HUES64 (cell line): ENCODE results near the gene NFASC.

Source experiments
- H3K27ac ChIP-seq: 2 replicates; pipeline ENCODE4 v1.7.0; 2013; ENCODE audit warnings: low read depth, low read length, inconsistent platforms
- H3K27me3 ChIP-seq: 2 replicates; pipeline ENCODE4 v1.6.1; 2013; ENCODE audit warnings: mild to moderate bottlenecking, low read length; ENCODE audit not compliant: insufficient read depth
- H3K36me3 ChIP-seq: 2 replicates; pipeline ENCODE4 v1.6.1; 2013; ENCODE audit warnings: mild to moderate bottlenecking, low read length; ENCODE audit not compliant: insufficient read depth
- H3K4me1 ChIP-seq: 2 replicates; pipeline ENCODE4 v1.6.1; 2013; ENCODE audit warnings: mild to moderate bottlenecking, low read length, moderate library complexity; ENCODE audit not compliant: insufficient read depth
- H3K4me3 ChIP-seq: 2 replicates; pipeline ENCODE4 v1.5.1; 2013; ENCODE audit warnings: mild to moderate bottlenecking, low read length, moderate library complexity
- H3K9ac ChIP-seq: 2 replicates; pipeline ENCODE4 v1.6.1; 2013; ENCODE audit warnings: mild to moderate bottlenecking, low read depth, low read length
- H3K9me3 ChIP-seq: 2 replicates; pipeline ENCODE4 v1.6.1; 2013; ENCODE audit warnings: low read depth, low read length; ENCODE audit not compliant: insufficient read depth
- WGBS: fragments of 150-250, 120-280 bp; methylation state at CpG from one replicate; pipeline ENCODE4 v1.1.7; 2013; ENCODE audit warnings: missing lambda C conversion rate; 5-methylcytosine and 5-hydroxymethylcytosine counted together

NFASC gene

DNA sequence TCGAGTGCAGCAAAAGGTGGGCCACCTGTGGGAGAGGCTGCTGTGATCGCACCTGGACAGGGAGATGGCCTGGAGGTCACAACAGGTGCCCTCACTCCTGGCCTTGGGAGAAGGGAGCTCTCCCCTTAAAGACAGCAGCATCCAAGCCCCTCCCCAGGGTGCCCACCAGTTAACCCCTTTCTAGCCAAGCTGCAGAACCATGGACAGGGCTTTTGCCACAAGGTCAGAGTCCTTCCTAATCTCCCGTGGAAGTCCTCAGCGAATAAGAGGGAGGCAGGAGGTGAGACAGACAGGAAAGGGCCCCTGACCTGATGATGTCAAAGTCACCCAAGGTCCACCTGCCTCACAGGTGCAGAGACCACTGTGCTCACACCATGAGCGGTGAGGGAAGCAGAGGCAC, 174.1 kb downstream of the NFASC start:
- H3K27ac ChIP-seq = no peak overlapping the region
- H3K27me3 ChIP-seq = peaks cover 58% of the 10 kb centered on the region
- 38% methylated on average over 5 of the region's 5 CpGs for WGBS
- no peak overlapping the region for H3K9ac ChIP-seq
- no peaks in the 10 kb centered on the region for H3K36me3 ChIP-seq
- peaks cover 25% of the 10 kb centered on the region for H3K4me1 ChIP-seq
- H3K9me3 ChIP-seq = no peaks in the 10 kb centered on the region
- H3K4me3 ChIP-seq = no peak overlapping the region

- peaks cover 25% of the 10 kb centered on the region for H3K4me1 ChIP-seq
- no peaks in the 10 kb centered on the region for H3K36me3 ChIP-seq
- H3K27ac ChIP-seq = no peak overlapping the region
- 44% methylated on average over 11 of the region's 11 CpGs for WGBS
- no peak overlapping the region for H3K9ac ChIP-seq
- H3K27me3 ChIP-seq = peaks cover 54% of the 10 kb centered on the region
- no peaks in the 10 kb centered on the region for H3K9me3 ChIP-seq
- H3K4me3 ChIP-seq = no peak overlapping the region
Observed at GRCh38 chr1:205045146-205045545, 174.5 kb downstream of the NFASC start.

DNA sequence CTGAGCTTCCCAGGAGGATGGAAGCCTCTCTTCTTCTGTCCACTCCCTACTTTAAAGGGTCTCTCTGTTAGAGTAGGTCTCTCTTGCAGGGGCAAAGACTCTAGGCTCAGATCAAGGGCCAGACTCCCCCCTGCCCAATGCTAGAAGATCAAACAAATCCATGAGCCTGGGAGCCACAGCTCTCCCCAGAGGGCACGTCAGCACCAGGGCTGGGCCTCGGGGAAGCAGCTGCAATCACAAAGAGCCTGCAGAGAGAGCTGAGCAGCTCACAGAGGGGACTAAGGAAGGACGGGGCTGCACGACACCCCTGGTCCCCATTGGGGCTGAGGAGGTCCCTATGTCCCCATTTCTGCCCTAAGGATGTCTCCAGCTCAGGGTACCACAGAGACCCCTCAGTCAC, 176.2 kb downstream of the NFASC start:
- Histone ChIP-seq H3K36me3 (no peaks in the 10 kb centered on the region), H3K4me3 (no peak overlapping the region), H3K9ac (no peak overlapping the region), H3K27me3 (peaks cover 41% of the 10 kb centered on the region), H3K27ac (no peak overlapping the region), H3K9me3 (no peaks in the 10 kb centered on the region), H3K4me1 (peaks cover 25% of the 10 kb centered on the region)
- 43% methylated on average over 4 of the region's 4 CpGs for WGBS

GRCh38 chr1:205047764-205048231, 177.1 kb downstream of the NFASC start:
- peaks cover 31% of the 10 kb centered on the region for H3K27me3 ChIP-seq
- H3K4me3 ChIP-seq = no peak overlapping the region
- H3K4me1 ChIP-seq = peaks cover 25% of the 10 kb centered on the region
- 88% methylated on average over 4 of the region's 5 CpGs for WGBS
- no peak overlapping the region for H3K27ac ChIP-seq
- no peaks in the 10 kb centered on the region for H3K36me3 ChIP-seq
- no peaks in the 10 kb centered on the region for H3K9me3 ChIP-seq
- no peak overlapping the region for H3K9ac ChIP-seq

DNA sequence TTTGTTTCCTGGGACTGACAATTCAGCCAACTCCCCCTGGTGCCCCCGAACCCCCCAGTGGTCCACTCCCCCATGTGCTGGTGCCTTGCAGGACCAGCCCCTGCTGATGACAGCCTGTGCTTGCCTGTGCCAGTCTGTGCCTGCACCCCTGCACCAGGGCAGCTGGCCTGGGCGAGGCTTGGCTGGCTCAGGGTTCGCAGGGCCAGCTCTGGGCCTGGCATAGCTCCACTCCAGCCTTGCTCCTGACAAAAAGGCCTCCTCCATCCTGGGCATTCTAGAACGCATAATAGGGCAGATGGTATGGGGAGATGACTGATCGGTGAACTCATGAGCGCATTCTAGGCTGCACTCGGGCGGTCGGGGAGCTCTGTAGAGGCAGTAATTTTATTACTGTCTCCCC, 177.7 kb downstream of the NFASC start:
- Histone ChIP-seq H3K27me3 (peaks cover 26% of the 10 kb centered on the region), H3K4me1 (peaks cover 22% of the 10 kb centered on the region)

GRCh38 chr1:205049479-205049878, 178.8 kb downstream of the NFASC start:
- WGBS = 81% methylated on average over 6 of the region's 6 CpGs

More for the DNA sequence above, 177.7 kb downstream of the NFASC start:
- Histone ChIP-seq H3K9me3 (no peaks in the 10 kb centered on the region), H3K9ac (no peak overlapping the region), H3K27ac (no peak overlapping the region), H3K36me3 (no peaks in the 10 kb centered on the region), H3K4me3 (no peak overlapping the region)
- WGBS = 93% methylated on average over 9 of the region's 9 CpGs

GRCh38 chr1:205052690-205053089, 182.0 kb downstream of the NFASC start:
- H3K4me1 ChIP-seq = no peaks in the 10 kb centered on the region
- WGBS = 79% methylated on average over 11 of the region's 11 CpGs
- H3K4me3 ChIP-seq = no peak overlapping the region
- no peaks in the 10 kb centered on the region for H3K36me3 ChIP-seq
- no peaks in the 10 kb centered on the region for H3K27me3 ChIP-seq
- no peak overlapping the region for H3K27ac ChIP-seq
- H3K9me3 ChIP-seq = no peaks in the 10 kb centered on the region
- H3K9ac ChIP-seq = no peak overlapping the region

More at GRCh38 chr1:205049479-205049878, 178.8 kb downstream of the NFASC start:
- no peak overlapping the region for H3K27ac ChIP-seq
- H3K9ac ChIP-seq = no peak overlapping the region
- no peak overlapping the region for H3K4me3 ChIP-seq
- peaks cover 11% of the 10 kb centered on the region for H3K4me1 ChIP-seq
- no peaks in the 10 kb centered on the region for H3K36me3 ChIP-seq
- peaks cover 15% of the 10 kb centered on the region for H3K27me3 ChIP-seq
- H3K9me3 ChIP-seq = no peaks in the 10 kb centered on the region

- Histone ChIP-seq H3K9ac (no peak overlapping the region), H3K27me3 (no peaks in the 10 kb centered on the region), H3K36me3 (no peaks in the 10 kb centered on the region), H3K9me3 (no peaks in the 10 kb centered on the region), H3K4me3 (no peak overlapping the region), H3K27ac (no peak overlapping the region), H3K4me1 (no peaks in the 10 kb centered on the region)
- WGBS = 92% methylated on average over 5 of the region's 5 CpGs
Observed at GRCh38 chr1:205053296-205053695, 182.6 kb downstream of the NFASC start.

DNA sequence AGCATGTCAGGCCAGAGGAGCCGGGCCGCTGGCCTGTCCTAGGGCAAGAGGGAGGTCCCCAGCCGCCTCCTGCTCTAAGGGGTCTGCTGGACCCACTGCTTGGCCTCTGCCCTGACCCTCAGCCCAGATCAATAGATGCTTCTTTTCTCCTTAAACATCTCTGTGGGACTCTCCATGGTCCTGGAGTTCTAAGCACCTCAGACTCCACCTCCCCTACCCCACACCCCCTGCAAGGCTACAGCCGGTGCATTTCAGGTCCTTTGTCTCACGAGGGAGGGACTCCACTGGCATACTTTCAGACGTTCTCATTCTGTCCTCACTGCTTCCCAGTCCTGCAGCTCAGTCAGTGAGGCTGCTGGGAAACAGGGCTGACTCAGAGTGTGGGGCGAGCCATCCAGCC, 183.4 kb downstream of the NFASC start:
- H3K36me3 ChIP-seq = no peaks in the 10 kb centered on the region
- WGBS = 55% methylated on average over 7 of the region's 7 CpGs
- H3K9ac ChIP-seq = no peak overlapping the region
- H3K4me1 ChIP-seq = no peaks in the 10 kb centered on the region
- no peak overlapping the region for H3K27ac ChIP-seq
- H3K27me3 ChIP-seq = no peaks in the 10 kb centered on the region
- no peaks in the 10 kb centered on the region for H3K9me3 ChIP-seq
- H3K4me3 ChIP-seq = no peak overlapping the region

DNA sequence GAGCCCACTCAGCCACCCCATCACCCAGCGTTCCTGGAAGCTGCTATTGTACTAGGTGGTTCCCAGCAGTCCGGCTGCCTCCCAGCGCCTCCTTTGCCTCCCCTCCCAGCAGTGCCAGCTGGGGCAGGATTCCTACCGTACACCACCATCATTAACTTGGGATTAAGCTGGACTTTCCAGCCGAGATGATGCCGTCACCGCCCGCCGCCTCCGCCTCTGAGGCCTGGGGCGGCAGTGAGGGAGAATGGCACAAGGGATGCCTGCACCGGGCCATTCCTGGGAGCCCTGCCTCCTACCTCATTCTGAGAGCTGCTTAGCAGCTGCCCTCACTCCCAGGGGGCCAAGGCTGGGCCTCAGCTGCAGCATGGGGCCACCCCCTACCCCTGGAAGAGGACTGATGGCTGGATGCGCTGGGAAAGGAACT, 185.5 kb downstream of the NFASC start:
- no peak overlapping the region for H3K27ac ChIP-seq
- H3K4me3 ChIP-seq = no peak overlapping the region
- H3K9ac ChIP-seq = no peak overlapping the region
- no peaks in the 10 kb centered on the region for H3K36me3 ChIP-seq
- H3K9me3 ChIP-seq = no peaks in the 10 kb centered on the region
- H3K27me3 ChIP-seq = no peaks in the 10 kb centered on the region
- no peaks in the 10 kb centered on the region for H3K4me1 ChIP-seq
- WGBS = 92% methylated on average over 13 of the region's 13 CpGs

DNA sequence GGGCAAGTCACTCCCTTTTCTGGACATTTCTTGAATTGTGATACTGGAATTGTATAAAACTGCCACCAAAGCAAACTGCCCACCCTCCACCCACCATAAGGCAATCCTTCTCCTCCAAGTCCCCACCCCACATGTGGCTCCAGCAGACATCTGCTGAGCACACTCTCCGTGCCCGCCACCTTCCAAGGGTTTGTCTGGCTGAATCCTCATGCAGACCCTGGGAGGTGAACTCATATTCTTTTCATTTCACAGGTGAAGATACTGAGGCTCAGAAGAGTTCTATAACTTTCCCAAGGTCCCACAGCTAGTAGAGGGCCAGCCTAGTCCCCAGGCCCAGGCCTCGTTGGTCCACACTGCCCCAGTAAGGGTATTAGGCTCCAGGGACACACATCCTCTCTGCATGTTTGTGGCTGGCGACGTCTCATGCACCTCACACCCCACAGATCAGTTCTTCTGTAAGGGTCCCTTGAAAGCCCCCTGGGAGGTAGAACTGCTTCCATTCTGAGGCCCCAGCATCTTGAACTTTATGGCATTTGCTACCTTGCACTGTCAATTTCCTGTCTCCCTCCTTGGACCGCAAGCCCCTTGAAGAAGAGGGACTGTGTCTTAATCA, 186.4 kb downstream of the NFASC start:
- Histone ChIP-seq H3K36me3 (no peaks in the 10 kb centered on the region), H3K4me1 (peaks cover 3% of the 10 kb centered on the region; the same call in 1 of the 2 replicates), H3K27ac (no peak overlapping the region), H3K9ac (no peak overlapping the region), H3K27me3 (no peaks in the 10 kb centered on the region), H3K9me3 (no peaks in the 10 kb centered on the region), H3K4me3 (no peak overlapping the region)
- 95% methylated on average over 6 of the region's 6 CpGs for WGBS
